NCI-H2029 treated with DMSO at 0.1 percent for 48 hours (cell line): Measurements from ENCODE around the gene TMEM125.

Experiments
- DNase-seq: peaks from one replicate; lab custom pipeline; 2025; lab: John Stamatoyannopoulos, UW

TMEM125 gene

DNA sequence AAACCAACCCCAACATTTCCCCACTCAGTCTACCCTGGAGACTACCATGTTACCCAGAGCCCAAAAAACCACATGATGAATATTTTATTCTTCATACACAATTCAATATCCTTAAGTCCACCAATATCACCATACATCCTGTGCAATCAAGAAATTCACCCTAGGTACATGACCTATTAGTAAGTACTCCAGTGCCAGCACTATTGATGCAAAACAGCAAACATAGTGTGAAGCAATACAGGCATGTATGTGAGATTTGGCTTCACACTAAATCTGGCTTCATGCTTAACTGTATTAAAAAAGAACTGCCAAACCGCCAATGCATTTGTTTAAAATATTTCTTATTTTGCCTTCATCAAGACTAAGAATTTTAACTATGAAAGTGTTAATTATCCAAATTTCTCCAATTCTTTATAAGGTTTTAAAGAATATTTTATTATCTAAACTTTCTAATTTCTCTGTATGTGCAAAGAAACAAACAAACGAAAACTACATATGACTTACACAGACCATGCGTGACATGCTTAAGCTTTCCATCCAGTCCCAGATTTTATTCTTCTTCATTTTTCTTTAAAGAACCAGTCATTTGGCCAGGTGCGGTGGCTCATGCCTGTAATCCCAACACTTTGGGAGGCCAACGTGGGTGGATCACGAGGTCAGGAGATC, 22.4 kb upstream of the TMEM125 start:
- no peak for DNase-seq

DNA sequence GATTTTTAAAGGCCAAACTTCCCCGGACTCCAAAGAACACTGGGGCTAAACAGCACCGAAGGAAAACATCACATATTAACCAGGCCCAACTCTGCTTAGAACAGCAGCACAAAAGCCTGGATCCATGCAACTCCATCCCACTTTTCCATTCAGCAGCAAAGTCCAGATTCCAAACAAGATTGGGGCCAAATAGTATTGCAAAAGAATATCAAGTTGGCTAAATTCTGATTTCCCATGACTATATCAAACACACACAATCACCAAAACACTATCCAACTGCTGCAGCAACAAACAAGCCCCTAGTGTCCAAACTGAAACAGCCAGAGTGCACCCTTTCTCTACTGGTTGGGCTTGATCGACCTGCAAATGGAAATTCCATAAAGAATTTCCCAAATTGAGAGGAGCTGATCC, 19.4 kb upstream of the TMEM125 start:
- DNase-seq: no peak

DNA sequence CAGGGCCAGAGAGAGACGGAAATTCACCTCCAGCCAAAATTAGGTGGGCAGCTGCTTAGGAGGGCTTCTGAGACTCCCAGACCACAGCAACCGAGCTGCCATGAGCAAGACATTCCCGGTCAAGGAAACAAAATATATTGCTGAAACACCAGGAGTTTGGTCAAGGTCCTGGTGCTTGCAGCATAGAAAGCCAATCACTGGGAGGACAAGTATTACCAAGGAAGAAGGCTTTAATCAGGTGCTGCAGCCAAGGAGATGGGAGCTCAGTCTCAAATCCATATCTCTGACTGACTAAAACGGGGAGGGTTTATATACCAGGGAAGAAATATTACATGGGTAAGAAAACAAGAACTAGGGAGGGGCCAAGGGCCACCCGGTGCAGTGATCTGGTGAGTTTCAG, 18.8 kb upstream of the TMEM125 start:
- DNase-seq: no peak

DNA sequence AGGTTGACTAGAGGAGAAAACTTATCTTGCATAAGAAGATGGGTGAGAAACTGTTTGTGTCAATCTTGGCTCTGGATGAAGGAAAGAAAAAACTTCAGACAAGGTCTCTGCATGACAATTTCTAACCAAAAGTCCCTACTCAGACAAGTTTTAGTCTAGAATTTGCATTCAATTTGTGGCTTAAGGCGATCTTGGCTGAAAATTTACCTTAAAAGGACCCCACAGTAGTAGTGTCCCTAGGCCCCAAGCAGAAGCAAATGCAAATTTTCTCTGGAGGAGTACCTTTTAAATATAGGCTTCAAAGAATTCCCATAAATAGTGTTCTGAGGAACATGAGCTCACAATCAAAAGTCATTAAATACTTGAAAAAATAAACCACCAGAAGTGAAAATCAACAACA, 17.6 kb upstream of the TMEM125 start:
- no peak for DNase-seq

DNA sequence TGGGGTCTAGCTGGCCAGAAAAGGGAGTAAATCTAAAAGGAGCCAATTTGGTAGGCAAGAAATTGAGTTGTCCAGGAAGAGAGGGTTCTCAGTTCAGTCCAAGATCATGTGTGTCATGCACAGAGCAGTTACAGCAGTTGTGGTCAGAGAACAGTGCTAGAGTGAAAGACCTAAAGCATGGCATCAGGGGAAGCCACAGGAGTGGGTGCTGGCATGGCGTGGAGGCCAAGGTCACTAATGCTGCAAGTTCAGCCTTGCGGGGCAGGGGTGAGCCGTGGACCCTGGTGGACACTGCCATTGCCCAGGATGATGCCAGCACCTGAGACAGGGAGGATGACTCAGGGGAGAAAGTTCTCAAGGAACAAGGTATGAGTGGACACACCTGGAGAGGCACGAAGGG, 16.6 kb upstream of the TMEM125 start:
- DNase-seq: no peak

DNA sequence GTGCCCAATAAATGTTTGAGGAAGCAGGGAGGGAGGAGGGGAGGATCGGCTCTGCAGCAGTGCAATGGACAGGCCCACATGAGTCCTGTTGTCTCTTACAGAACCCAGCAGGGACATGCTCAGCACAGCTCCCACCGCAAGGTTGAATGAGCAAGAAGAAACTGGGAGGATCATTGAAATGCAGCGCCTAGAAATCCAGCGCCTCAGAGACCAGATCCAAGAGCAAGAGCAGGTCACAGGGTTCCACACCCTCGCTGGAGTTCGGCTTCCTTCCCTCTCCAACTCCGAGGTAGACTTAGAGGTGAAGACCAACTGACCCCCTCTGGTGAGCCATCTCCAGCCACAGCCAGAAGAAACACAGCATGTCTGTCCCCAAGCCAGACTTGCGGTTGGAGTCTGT, 15.9 kb upstream of the TMEM125 start:
- DNase-seq: no peak

DNA sequence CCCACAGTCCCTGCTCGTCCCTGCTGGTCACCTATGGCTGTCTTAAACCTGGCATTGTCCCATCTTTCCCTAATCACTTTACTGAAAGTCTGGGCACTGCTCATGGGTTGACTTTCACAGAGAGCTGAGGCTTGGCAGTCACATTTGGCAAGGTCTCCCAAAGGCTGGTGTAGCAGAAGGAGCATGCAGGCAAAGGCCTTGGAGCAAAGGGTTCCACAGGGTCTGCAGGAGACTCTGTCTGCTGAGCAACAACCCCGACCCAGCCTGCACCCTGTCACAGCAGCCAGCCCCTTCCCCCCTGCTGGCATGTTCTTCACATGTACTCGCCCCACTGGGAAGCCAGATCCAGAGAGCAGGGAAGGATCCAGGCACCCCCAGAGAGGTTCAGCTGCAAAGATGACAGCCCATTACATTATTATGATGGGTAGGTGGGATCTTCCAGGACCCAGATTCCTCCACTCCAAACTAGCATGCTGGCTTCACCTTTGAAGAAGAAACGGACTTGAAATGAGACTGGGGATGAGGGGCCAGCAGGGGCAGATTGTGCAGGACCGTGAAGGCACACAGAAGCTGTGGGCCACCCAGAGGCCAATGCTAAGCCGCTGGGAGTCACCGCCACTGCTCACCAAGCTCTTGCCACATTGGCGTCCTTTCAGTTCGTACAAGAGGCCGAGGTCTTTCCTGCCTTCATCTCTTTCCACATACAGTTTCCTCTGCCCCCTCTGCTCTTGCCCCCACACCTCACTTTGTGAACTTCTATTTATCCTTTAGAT, 14.2 kb upstream of the TMEM125 start:
- DNase-seq: no peak

DNA sequence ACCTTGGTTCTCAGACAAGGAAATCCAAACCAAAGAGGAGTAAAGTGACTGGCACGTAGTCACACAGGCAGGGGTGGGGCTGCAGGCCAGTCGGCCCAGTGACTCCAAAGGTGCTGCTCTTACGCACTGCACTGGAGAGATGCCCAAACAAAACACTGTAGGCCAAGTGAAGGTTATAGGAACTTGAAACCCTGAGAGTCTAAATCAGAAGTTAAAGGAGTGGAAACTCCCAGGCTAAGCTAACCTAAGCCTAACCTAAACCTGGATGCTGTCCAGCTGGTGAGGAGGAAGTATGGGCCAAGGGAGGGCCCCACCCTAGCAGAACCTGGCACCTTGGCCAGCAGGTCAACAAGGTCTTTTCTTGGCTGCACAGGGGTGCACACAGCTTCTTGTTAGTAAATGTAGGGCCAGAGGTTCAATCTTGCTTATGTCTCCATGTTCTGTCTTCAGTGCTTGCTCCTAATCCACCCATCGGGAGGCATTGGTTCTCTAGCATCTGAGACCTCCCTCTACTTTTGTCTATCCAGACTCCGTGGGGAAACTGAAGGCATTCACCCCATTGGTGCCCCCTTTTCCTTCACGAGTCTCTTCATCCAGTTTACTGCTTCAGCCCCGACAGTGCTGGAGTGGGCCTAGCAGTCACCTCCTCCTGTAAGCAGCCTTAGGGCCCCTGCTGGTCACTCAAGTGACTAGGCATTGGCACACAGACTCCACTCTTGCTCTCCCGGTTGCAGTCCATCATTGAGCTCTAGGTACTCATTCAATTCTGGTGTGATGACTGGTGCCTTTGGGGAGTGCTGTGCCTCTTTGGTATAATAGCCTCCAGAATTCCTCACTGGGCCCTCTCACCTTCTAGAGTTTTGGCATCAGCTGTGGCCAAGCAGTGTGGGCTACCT, 12.9 kb upstream of the TMEM125 start:
- no peak for DNase-seq

DNA sequence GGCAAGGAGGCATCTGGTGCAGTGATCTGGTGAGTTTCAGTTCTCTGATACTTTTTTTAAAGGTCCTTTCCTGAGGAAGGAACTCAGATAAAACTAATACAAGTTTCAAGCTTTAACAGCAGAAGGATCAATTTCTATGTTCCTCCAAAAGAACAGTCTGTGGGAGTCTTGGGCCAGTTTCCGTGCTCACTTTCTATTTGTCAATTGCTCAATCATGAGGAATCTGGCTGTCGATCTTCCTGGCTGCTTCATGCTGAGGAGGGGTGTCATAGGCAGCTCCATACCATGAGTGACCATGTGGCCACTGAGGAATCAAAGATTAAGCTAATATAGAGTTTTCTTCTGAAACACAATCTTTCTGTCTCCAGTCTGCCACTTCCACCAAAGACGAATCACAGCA, 11.4 kb upstream of the TMEM125 start:
- DNase-seq: no peak

DNA sequence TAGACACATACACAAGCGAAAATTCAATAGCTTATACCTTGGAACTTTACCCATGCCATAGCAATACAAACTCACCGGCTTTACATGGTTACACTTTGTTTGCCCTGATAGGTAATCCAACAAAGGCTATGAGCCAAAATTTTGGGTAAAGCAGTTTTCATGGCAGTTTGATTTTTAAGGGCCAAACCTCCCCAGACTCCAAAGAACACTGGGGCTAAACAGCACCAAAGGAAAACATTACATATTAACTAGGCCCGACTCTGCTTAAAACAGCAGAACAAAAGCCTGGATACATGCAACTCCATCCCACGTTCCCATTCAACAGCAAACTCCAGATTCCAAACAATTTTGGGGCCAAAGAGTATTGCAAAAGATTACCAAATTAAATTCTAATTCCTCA, 4.4 kb upstream of the TMEM125 start:
- no peak for DNase-seq

DNA sequence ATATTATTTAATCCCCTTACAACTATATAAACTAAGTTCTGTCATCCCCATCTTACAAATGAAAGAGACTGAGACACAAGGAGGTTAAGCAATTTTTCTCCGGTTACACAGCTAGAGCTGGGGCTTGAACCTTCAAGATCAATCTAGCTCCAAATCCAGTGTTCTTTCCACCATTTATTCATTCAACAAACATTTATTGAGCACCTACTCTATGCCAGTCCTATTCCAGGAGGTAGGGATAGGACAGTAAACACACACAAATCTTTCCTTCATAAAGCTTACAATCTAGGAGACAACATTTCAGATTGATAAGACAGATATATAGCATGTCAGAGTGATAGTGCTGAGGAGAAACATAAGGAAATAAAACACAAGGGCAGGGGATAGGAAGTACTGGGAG, 2.9 kb upstream of the TMEM125 start:
- DNase-seq: no peak

DNA sequence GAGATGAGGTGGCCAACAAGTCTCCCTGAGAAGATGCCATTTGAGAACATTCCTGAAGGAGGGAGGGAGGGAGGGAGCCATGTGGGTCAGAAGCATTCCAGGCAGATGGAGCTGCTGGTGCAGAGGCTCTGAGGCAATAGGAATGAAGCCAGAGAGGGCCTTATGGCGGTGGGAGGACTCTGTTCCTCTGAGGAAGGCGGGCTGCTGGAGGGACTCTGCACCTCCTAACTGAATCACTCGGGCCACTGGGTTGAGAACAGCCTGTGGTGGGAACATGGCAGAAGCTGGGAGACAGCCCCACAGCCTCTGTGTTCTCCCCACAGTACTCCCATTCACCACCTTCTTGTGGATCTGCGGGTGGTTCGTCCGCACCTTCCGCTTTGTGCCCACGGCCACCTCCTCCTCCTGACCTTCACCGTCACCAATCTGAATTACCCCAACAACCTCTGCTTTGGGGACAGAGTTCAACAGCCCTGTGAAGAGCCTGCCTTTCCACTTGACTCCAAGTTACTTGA, 2.4 kb upstream of the TMEM125 start:
- DNase-seq: no peak

DNA sequence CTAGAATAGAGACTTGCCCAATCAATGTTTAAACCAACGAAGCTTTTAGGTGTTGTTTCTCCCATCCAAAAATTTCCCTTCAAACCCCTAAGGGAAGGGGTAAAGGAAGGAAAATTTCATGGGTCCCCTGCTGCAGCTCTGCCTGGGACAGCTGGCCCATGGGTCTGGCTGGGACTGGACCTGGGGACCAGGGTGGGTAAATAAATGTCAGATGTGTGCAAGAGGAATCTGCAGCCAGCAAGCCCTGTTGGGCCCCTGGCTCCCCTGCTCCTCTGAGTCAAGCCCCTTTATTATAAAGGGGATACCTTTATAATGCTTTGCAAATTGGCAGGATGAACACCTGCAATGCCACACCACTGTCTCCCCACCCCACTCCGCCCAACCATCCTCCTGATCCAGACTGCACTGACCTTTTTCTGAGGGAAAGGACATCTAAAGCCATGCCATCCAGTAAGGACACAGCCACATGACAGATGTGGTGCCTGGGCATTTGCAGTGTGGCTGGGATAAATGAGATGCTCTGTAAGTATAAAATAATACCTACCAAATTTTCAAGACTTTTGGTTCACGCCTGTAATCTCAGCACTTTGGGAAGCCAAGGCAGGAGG, 1.9 kb upstream of the TMEM125 start:
- DNase-seq: no peak

DNA sequence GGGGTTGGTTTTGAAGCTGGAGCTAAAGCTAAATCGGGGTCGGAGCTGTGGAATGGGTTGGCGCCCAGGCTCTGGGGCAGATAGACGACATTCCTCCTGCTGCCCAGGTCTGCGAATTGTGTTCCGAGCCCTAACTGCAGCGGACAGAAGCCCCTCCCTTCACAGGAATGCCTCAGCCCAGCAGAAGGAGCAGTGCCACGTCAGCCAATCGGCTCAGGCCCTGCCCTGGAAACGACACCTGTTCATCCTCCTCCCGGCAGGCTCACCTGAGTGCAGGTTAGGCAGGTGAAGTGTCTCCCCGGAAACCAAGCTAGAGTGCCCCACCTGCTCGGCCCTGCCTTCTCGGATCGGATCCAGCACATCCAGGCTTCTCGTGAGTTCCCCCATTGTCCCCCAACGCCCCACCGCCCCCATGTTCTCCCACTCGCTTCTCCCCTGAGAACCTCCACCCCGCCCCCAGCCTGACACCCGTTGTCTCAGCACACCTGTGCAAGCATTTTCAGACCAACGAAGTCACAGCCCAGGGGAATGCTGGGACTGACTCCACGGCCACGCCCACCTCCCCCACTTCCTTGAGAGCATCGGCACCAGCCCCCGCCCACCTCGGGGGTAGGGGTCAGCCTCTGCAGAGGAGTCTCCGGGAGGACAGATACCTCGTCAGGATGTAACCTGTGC, 775 bp downstream of the TMEM125 start:
- DNase-seq: peak; percentile 87

DNA sequence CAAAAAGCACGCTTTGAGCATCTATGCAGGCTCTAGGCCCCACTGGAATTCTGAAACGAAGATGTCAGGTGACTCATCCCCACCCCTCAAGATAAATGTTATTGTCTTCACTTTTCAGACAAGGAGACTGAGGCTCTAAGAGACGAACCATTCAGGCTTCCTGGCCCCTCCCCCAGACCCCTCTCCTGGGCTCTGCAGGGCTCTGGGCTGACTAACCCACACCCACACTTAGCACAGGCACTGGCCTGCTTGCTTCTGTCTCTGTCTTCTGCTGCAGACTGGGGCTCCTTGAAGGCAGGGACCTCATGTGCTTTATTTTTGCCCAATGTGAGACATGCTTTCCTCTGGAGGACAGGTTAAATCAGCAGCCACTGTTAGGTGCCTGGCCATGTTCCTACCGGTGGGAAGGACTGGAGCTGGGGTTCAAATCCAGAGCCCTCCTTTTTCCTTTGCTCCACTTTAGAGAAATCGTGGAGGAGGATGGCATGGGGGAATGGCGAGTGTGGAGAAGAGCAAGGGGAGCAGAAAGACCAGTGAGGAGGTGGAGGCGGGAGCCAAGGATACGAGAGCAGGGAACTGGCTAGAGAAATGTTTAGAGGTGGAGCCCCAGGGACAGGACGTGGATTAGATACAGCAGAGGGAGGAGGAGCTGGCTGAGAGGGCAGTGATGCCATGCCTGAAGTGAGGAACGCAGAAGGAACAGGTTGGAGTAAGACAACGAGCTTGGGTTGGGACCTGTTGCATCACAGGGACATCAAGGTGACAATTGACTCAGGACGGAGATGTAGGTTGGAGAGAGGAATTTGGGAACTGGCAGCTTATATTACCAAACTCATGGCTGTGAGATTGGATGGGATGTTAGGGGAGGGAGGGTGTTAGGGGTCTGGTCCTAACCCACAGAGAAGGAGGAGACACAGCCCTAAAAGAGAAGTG, 1.7 kb downstream of the TMEM125 start:
- no peak for DNase-seq

DNA sequence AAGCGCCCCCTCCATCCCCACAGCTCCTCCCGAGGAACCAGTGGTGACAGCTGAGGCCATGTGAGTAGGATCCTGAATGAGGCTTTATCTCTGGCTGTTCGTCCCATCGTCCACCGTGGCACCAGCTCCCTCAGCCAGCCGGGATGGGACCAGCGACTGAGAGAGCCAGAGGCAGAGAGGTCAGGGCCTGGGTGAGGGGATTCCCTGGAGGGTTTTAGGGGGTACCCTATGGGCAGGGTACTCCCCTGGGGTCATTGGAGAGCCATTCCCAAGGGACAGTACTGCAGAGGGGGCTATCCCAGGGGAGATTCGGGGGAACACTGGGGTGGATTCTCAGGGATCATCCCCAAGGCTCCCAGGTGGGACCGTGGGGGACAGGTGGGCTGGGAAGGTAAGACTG, 2.4 kb downstream of the TMEM125 start:
- DNase-seq: no peak

DNA sequence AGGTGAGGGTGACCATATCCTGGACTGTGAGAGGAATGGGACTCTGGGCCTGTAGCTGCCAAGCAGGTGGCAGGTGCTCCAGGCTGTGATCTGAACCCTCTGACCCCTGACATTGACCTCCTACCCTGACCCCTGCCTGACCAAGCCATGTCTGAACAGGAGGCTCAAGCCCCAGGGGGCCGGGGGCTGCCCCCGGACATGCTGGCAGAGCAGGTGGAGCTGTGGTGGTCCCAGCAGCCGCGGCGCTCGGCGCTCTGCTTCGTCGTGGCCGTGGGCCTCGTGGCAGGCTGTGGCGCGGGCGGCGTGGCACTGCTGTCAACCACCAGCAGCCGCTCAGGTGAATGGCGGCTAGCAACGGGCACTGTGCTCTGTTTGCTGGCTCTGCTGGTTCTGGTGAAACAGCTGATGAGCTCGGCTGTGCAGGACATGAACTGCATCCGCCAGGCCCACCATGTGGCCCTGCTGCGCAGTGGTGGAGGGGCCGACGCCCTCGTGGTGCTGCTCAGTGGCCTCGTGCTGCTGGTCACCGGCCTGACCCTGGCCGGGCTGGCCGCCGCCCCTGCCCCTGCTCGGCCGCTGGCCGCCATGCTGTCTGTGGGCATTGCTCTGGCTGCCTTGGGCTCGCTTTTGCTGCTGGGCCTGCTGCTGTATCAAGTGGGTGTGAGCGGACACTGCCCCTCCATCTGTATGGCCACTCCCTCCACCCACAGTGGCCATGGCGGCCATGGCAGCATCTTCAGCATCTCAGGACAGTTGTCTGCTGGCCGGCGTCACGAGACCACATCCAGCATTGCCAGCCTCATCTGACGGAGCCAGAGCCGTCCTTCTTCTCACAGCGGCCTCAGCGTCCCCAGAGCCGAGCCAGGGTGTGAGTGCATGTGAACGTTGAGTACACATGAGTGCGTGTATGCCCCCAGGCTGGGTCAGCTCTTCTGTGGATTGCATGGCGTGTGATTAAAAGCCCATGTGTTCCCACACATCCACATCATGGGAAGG, 3.1 kb downstream of the TMEM125 start:
- no peak for DNase-seq

DNA sequence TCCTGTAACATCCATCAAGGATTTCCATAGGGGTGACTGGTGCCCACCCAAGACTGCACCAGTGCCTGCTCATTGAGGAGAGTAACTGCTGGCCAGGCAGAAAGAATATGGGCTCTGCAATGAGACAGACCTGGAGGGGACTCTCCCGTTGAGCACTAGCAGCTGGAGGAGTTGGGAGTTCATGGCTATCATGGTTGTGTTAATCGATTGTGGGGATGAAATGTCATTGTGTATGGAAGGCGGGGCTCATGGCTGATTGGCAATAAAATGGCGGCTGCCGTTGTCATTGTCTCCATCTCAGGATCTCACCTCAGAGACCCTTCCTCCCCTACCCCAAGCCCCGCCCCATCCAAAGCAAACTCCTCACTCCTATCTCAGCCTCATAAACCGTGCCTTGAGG, 3.9 kb downstream of the TMEM125 start:
- DNase-seq: no peak

DNA sequence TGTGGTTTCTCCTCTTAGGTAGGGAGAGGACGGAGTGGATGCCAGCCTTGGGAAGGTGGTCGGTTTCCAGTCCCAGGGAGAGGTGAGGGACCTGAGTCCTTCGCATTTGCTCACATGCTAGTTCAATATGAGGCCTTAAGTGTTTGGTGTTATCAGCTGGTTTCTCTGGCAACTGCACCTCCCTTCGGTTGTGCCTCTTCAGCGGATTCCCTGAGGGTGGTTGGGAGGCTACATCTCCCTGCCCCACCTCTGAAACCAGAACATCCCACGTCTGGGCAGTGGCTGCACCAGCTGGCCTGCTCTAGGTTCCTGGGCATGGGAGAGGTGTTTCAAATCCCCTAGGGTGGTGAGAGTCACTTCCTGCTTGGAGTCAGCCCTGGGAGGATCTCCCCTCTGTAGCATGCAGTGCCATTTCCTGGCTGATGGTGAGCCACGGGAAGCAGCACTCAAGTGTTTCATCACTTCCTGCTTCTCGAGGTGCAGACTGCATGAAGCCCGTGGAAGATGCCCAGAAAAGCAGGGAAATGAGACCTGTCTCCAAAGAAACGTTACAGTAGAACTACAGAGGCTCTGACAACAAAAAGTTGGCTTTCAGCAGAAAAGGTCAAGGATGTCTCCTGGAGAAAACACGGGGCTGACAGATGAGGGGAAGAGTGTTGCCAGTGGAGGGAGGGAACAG, 4.5 kb downstream of the TMEM125 start:
- peak; percentile 44 for DNase-seq
